ENCODE results near the gene CCDC146.

GRCh38 chr7:77254429-77254828 lies 132.0 kb downstream of the CCDC146 start:
- no peak for TF ChIP-seq POLR2A (IDR thresholded peaks at IDR 0.05; ENCODE audit: low read length)
- TF ChIP-seq GATA1 (IDR thresholded peaks at IDR 0.05; ENCODE audit: low read depth, low read length), result no peak

All from erythroblast (primary cell).